BE2C (cell line): ENCODE data around the gene AAK1.

ENCODE experiments used
- DNase-seq: peaks from one replicate; pipeline ENCODE4 v3.0.0-alpha.2; 2020
- H3K27me3 ChIP-seq: fragments of 250-450 bp; sonication (Bioruptor Pico); 2 replicates; pipeline ENCODE4 v1.5.1; 2020; ENCODE audit warnings: mild to moderate bottlenecking
- H3K36me3 ChIP-seq: fragments of 250-450 bp; sonication (Bioruptor Pico); 2 replicates; pipeline ENCODE4 v1.5.1; 2020; ENCODE audit warnings: mild to moderate bottlenecking
- H3K4me1 ChIP-seq: fragments of 250-450 bp; sonication (Bioruptor Pico); 2 replicates; pipeline ENCODE4 v1.5.1; 2020
- H3K4me3 ChIP-seq: 2 replicates; pipeline ENCODE4 v1.5.1; 2011; ENCODE audit warnings: low read depth, low read length
- H3K9me3 ChIP-seq: fragments of 250-450 bp; sonication (Bioruptor Pico); 2 replicates; pipeline ENCODE4 v1.5.1; 2020
- TF ChIP-seq, protein P1 (sequence below): IDR thresholded peaks from 2 replicates; pipeline ENCODE4 v1.5.1; 2012; ENCODE audit warnings: mild to moderate bottlenecking, low read depth, low read length

The AAK1 gene

DNA sequence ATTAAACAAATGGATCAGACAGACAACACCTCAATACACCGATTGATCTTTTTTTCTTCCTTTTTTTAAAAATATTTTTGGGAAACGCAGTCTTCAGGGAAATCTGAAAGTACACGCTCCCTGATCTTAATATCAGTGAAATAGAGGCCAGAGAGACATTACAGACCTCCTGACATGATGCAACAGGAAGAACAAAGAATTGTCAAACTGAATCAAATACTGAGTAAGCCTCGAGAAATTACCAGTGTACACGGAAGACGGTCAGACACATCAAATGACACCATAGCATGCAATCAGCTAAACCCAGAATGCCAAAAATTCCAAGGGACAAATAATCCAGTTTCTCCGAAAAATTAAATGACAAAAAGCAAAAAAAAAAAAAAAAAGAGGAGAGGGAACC is 126.1 kb downstream of the AAK1 start:
- Histone ChIP-seq H3K27me3 (no peaks in the 10 kb centered on the region), H3K4me3 (no peak overlapping the region), H3K4me1 (no peaks in the 10 kb centered on the region), H3K9me3 (no peaks in the 10 kb centered on the region), H3K36me3 (no peaks in the 10 kb centered on the region; the same call in 1 of the 2 replicates)
- no peak for DNase-seq
- TF ChIP-seq, protein P1, sequence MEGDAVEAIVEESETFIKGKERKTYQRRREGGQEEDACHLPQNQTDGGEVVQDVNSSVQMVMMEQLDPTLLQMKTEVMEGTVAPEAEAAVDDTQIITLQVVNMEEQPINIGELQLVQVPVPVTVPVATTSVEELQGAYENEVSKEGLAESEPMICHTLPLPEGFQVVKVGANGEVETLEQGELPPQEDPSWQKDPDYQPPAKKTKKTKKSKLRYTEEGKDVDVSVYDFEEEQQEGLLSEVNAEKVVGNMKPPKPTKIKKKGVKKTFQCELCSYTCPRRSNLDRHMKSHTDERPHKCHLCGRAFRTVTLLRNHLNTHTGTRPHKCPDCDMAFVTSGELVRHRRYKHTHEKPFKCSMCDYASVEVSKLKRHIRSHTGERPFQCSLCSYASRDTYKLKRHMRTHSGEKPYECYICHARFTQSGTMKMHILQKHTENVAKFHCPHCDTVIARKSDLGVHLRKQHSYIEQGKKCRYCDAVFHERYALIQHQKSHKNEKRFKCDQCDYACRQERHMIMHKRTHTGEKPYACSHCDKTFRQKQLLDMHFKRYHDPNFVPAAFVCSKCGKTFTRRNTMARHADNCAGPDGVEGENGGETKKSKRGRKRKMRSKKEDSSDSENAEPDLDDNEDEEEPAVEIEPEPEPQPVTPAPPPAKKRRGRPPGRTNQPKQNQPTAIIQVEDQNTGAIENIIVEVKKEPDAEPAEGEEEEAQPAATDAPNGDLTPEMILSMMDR, result no peak

DNA sequence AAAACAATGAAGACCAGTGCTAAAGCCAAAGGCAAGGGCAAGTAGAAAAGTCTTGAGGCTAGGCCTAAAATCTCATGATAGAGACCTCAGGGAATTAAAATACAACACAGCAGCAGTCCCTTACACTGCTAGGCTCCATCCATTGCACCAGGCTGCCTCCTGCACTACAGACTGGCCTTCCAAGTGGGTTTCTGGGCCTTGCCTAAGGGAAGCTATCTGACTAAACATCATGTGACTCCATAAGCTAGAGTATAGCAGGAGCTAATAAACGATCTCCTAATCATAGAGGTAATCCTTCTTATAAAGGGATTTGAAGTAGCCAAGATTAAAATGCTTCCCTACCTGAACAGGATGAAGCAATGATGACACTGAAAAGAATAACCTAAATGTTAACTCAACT is 128.7 kb downstream of the AAK1 start:
- H3K27me3 ChIP-seq, result no peaks in the 10 kb centered on the region
- no peaks in the 10 kb centered on the region for H3K9me3 ChIP-seq
- no peak for DNase-seq
- peaks cover 4% of the 10 kb centered on the region; the same call in 1 of the 2 replicates for H3K36me3 ChIP-seq
- TF ChIP-seq, protein P1, result no peak
- H3K4me1 ChIP-seq, result no peaks in the 10 kb centered on the region
- no peak overlapping the region for H3K4me3 ChIP-seq

DNA sequence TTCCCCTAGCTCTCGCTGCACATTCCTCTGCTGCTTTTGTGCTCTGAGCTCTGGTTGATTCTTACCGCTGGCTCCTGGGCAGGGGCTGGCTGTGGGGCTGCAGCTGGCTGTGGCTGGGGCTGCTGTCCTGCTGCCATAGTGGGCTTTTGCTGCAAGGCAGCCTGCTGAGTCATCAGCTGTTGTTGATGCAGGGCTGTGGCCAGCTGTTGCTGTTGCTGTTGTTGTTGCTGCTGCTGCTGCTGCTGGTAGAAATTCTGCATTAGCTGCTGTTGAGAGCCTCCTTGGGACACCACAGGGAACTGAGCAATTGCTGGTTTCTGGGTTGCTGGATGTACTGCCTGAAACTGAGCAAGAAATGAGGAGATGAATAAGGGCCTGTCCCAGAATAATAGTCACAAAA is 129.1 kb downstream of the AAK1 start:
- H3K4me3 ChIP-seq, result no peak overlapping the region
- no peaks in the 10 kb centered on the region for H3K27me3 ChIP-seq
- H3K9me3 ChIP-seq, result no peaks in the 10 kb centered on the region
- H3K4me1 ChIP-seq, result no peaks in the 10 kb centered on the region
- DNase-seq, result peak; percentile 13
- peaks cover 4% of the 10 kb centered on the region; the same call in 1 of the 2 replicates for H3K36me3 ChIP-seq
- TF ChIP-seq, protein P1, result no peak

DNA sequence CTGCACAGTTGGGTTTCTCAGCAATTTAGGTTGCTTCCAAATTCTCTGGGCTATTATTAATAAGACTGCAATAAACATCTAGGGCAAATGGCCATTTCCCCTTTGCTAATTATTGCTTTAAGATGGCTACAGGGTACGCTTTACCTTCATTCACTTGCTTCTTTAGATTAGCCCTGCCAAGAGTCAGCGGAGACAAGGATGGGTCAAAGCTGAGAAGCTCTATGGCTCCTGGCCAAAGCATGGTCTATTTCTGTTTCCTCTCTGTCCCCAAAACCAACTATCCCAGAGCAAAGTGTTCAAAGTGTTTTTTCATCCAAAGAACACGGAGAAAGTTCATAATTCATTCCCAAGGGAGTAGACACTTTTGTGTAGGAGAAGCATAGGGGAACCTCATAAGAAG is 131.1 kb downstream of the AAK1 start:
- H3K27me3 ChIP-seq, result no peaks in the 10 kb centered on the region
- TF ChIP-seq, protein P1, result no peak
- no peak overlapping the region for H3K4me3 ChIP-seq
- no peaks in the 10 kb centered on the region for H3K4me1 ChIP-seq
- no peaks in the 10 kb centered on the region for H3K9me3 ChIP-seq
- DNase-seq, result no peak
- peaks cover 4% of the 10 kb centered on the region; the same call in 1 of the 2 replicates for H3K36me3 ChIP-seq

DNA sequence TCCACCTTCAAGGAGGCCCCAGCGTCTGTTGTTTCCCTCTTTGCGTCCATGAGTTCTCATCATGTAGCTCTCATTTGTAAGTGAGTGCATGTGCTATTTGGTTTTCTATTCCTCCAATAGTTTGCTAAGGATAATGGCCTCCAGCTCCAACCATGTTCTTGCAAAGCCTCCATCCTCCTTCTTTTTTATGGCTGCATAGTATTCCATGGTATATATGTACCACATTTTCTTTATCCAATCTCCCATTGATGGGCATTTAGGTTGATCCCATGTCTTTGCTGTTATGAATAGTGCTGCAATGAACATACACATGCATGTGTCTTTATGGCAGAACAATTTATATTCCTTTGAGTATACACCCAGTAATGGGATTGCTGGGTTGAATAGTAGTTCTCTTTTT is 133.3 kb downstream of the AAK1 start:
- Histone ChIP-seq H3K4me3 (no peak overlapping the region), H3K9me3 (no peaks in the 10 kb centered on the region), H3K27me3 (no peaks in the 10 kb centered on the region), H3K4me1 (no peaks in the 10 kb centered on the region), H3K36me3 (peaks cover 4% of the 10 kb centered on the region; the same call in 1 of the 2 replicates)
- TF ChIP-seq, protein P1, result no peak
- no peak for DNase-seq

DNA sequence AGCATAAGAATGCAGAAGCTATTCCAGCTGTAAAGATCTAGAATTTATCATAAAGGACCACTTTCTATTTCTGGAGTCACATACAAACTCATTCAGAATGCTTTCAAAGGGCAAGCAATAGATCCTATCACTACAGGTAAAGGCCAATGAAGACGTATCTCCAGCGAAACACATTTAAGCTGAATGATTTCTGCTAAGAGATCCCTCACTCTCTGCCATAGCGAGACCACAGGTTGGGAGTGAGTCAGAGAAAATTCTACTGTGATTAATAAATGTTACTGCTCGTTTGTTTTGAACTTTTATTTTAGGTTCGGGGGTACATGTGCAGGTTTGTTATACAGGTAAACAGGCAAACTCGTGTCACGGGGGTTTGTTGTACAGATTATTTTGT is 133.8 kb downstream of the AAK1 start:
- TF ChIP-seq, protein P1, result no peak
- H3K36me3 ChIP-seq, result peaks cover 4% of the 10 kb centered on the region; the same call in 1 of the 2 replicates
- H3K9me3 ChIP-seq, result no peaks in the 10 kb centered on the region
- no peak for DNase-seq
- no peak overlapping the region for H3K4me3 ChIP-seq
- H3K4me1 ChIP-seq, result no peaks in the 10 kb centered on the region
- no peaks in the 10 kb centered on the region for H3K27me3 ChIP-seq
